ENCODE results near the gene C8G.

The C8G gene

DNA sequence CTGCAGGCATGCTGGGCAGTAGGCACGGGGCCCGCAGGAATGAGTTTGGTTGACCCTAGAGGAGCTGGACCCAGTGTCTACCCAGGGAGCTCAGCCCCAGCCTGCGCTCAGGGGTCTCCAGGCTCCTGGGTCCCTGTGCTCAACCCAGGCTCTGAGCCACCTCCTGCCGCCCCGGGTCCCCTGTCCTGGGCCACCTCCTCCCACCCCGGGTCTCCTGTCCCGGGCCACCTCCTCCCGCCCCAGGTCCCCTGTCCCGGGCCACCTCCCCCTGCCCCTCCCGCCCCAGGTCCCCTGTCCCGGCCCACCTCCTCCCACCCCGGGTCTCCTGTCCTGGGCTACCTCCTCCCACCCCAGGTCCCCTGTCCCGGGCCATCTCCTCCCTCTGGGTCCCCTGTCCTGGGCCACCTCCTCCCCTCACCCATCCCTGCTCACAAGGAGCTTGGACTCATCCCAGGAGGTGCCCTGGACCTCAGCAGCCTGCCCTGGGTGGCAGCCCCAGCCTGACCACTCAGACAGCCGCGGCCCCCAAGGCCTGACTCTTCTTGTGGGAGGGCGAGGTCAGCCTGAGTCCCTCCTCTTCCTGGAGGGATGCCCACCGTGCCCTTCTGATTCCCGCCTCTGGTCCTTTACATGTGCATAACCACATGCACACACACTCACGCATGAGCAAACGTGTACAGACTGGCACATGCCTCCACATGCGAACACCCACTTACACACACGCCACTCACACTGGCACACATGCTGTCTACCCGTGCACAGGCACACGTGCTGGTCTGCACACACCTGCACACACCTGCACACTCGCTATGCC lies 9.4 kb downstream of the C8G start:
- Histone ChIP-seq H3K9me3 (ENCODE audit: control insufficient read depth, low read length) (no peaks in the 10 kb centered on the region), H3K36me3 (ENCODE audit: control insufficient read depth, insufficient read depth, low read length) (no peaks in the 10 kb centered on the region), H3K4me3 (ENCODE audit: insufficient read depth, low read depth, low read length, poor library complexity, severe bottlenecking) (no peak overlapping the region), H3K27me3 (replicated peaks; ENCODE audit: control insufficient read depth, insufficient read depth, low read length, poor library complexity, severe bottlenecking) (no peaks in the 10 kb centered on the region), H3K27ac (ENCODE audit: insufficient read depth, low read length, poor library complexity, severe bottlenecking) (no peak overlapping the region), H3K4me1 (ENCODE audit: control insufficient read depth, insufficient read depth, low read length, poor library complexity, severe bottlenecking) (peaks cover 15% of the 10 kb centered on the region)
- DNase-seq = no peak

- H3K4me3 ChIP-seq (ENCODE audit: insufficient read depth, low read depth, low read length, poor library complexity, severe bottlenecking) = no peak overlapping the region
- H3K9me3 ChIP-seq (ENCODE audit: control insufficient read depth, low read length) = no peaks in the 10 kb centered on the region
- no peak overlapping the region for H3K27ac ChIP-seq (ENCODE audit: insufficient read depth, low read length, poor library complexity, severe bottlenecking)
- no peak for DNase-seq
- H3K36me3 ChIP-seq (ENCODE audit: control insufficient read depth, insufficient read depth, low read length) = no peaks in the 10 kb centered on the region
- peaks cover 18% of the 10 kb centered on the region for H3K4me1 ChIP-seq (ENCODE audit: control insufficient read depth, insufficient read depth, low read length, poor library complexity, severe bottlenecking)
- H3K27me3 ChIP-seq (replicated peaks; ENCODE audit: control insufficient read depth, insufficient read depth, low read length, poor library complexity, severe bottlenecking) = no peaks in the 10 kb centered on the region
These were observed 10.3 kb downstream of the C8G start for GRCh38 chr9:136955202-136955942.

DNA sequence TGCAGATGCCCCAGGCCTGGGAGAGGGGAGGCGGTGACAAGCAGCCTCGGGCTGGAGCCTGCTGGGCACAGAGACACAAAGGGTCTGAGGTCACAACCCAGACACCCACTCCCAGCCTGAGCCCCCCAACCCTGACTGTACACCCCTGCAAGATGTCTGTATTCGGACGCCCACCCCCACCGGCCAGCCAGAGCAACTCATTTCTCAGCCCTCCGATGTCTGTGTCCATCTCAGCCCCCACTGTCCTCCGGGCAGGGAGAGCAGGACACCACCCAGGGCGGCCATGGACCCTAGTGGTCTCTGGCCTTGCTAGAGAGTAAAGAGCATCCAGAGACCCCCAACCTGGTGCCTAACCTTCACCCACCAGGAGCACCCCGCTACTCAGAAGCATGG lies 10.9 kb downstream of the C8G start:
- Histone ChIP-seq H3K4me1 (ENCODE audit: control insufficient read depth, insufficient read depth, low read length, poor library complexity, severe bottlenecking) (peaks cover 20% of the 10 kb centered on the region), H3K9me3 (ENCODE audit: control insufficient read depth, low read length) (no peaks in the 10 kb centered on the region), H3K36me3 (ENCODE audit: control insufficient read depth, insufficient read depth, low read length) (no peaks in the 10 kb centered on the region), H3K27me3 (replicated peaks; ENCODE audit: control insufficient read depth, insufficient read depth, low read length, poor library complexity, severe bottlenecking) (no peaks in the 10 kb centered on the region), H3K27ac (ENCODE audit: insufficient read depth, low read length, poor library complexity, severe bottlenecking) (no peak overlapping the region), H3K4me3 (ENCODE audit: insufficient read depth, low read depth, low read length, poor library complexity, severe bottlenecking) (no peak overlapping the region)
- DNase-seq = no peak

- Histone ChIP-seq H3K27me3 (replicated peaks; ENCODE audit: control insufficient read depth, insufficient read depth, low read length, poor library complexity, severe bottlenecking) (no peaks in the 10 kb centered on the region), H3K4me3 (ENCODE audit: insufficient read depth, low read depth, low read length, poor library complexity, severe bottlenecking) (no peak overlapping the region), H3K4me1 (ENCODE audit: control insufficient read depth, insufficient read depth, low read length, poor library complexity, severe bottlenecking) (peaks cover 25% of the 10 kb centered on the region), H3K36me3 (ENCODE audit: control insufficient read depth, insufficient read depth, low read length) (no peaks in the 10 kb centered on the region), H3K27ac (ENCODE audit: insufficient read depth, low read length, poor library complexity, severe bottlenecking) (no peak overlapping the region), H3K9me3 (ENCODE audit: control insufficient read depth, low read length) (no peaks in the 10 kb centered on the region)
- no peak for DNase-seq
These were observed 11.6 kb downstream of the C8G start for GRCh38 chr9:136956604-136957003.

DNA sequence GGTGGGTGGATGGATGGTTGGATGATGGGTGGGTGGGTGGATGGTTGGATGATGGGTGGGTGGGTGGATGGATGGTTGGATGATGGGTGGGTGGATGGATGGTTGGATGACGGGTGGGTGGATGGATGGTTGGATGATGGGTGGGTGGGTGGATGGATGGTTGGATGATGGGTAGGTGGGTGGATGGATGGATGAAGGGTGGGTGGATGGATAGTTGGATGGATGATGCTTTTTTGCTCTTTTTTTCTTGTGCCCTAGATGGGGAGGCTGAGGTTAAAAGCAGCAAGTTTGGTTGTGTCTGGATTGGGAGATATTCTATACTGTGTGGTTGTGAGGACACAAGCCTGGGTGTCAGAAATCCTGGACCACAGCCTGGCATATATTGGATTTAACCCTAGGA lies 12.4 kb downstream of the C8G start:
- peaks cover 30% of the 10 kb centered on the region for H3K4me1 ChIP-seq (ENCODE audit: control insufficient read depth, insufficient read depth, low read length, poor library complexity, severe bottlenecking)
- H3K27ac ChIP-seq (ENCODE audit: insufficient read depth, low read length, poor library complexity, severe bottlenecking) = no peak overlapping the region
- H3K27me3 ChIP-seq (replicated peaks; ENCODE audit: control insufficient read depth, insufficient read depth, low read length, poor library complexity, severe bottlenecking) = no peaks in the 10 kb centered on the region
- DNase-seq = no peak
- no peaks in the 10 kb centered on the region for H3K9me3 ChIP-seq (ENCODE audit: control insufficient read depth, low read length)
- no peak overlapping the region for H3K4me3 ChIP-seq (ENCODE audit: insufficient read depth, low read depth, low read length, poor library complexity, severe bottlenecking)
- no peaks in the 10 kb centered on the region for H3K36me3 ChIP-seq (ENCODE audit: control insufficient read depth, insufficient read depth, low read length)

GRCh38 chr9:136957901-136958300 lies 12.9 kb downstream of the C8G start:
- Histone ChIP-seq H3K4me1 (ENCODE audit: control insufficient read depth, insufficient read depth, low read length, poor library complexity, severe bottlenecking) (peaks cover 31% of the 10 kb centered on the region), H3K36me3 (ENCODE audit: control insufficient read depth, insufficient read depth, low read length) (no peaks in the 10 kb centered on the region), H3K4me3 (ENCODE audit: insufficient read depth, low read depth, low read length, poor library complexity, severe bottlenecking) (no peak overlapping the region), H3K27me3 (replicated peaks; ENCODE audit: control insufficient read depth, insufficient read depth, low read length, poor library complexity, severe bottlenecking) (no peaks in the 10 kb centered on the region), H3K9me3 (ENCODE audit: control insufficient read depth, low read length) (no peaks in the 10 kb centered on the region), H3K27ac (ENCODE audit: insufficient read depth, low read length, poor library complexity, severe bottlenecking) (no peak overlapping the region)
- DNase-seq = no peak

GRCh38 chr9:136958473-136958872 lies 13.4 kb downstream of the C8G start:
- no peak for DNase-seq
- Histone ChIP-seq H3K4me3 (ENCODE audit: insufficient read depth, low read depth, low read length, poor library complexity, severe bottlenecking) (no peak overlapping the region), H3K36me3 (ENCODE audit: control insufficient read depth, insufficient read depth, low read length) (no peaks in the 10 kb centered on the region), H3K27ac (ENCODE audit: insufficient read depth, low read length, poor library complexity, severe bottlenecking) (no peak overlapping the region), H3K9me3 (ENCODE audit: control insufficient read depth, low read length) (no peaks in the 10 kb centered on the region), H3K27me3 (replicated peaks; ENCODE audit: control insufficient read depth, insufficient read depth, low read length, poor library complexity, severe bottlenecking) (no peaks in the 10 kb centered on the region), H3K4me1 (ENCODE audit: control insufficient read depth, insufficient read depth, low read length, poor library complexity, severe bottlenecking) (peaks cover 35% of the 10 kb centered on the region)

DNA sequence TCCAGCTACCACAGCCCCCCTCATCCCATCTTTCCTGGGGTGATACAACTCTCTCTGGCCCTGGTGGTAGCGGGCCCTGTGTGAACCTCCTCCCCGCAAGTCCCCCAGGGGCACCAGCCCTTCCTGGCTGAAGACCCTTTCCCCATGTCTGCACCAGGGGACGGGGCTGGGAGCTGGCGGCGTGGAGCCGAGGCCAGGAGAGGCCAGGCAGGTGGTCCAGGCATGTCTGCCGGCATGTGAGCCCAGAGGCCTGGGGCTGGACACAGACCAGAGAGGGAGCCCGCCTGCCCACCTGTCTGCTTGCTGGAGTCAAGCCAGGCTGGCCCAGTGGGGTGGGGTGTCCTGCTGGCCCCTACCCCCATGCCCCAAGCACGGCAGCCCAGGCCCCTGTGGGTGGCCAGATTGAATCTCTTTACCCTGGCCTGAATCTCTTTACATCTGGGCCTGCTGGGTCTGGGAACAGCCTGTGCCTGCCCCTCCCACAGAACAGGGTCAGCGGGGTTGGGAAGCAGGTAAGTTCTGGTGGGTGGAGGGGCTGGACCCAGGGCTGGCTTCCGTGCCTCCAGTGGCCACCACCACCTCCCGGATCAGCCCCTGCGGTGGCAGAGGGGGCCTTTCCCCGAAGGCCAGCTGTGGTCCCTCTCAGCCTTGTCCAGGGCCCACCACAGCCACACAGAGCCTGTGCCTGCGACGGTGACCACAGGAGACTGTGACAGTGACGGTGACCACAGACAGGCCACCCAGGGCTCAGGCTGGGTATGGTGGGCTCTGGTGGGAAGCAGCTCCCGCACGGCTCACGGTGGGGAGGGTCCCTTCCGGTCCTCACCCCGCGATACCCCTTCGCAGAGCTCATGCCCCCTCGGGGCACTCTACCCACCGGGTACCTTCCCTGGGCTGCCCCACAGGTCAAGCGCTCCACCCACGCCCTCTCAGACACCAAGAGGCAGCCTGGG lies 14.1 kb downstream of the C8G start:
- H3K27me3 ChIP-seq (replicated peaks; ENCODE audit: control insufficient read depth, insufficient read depth, low read length, poor library complexity, severe bottlenecking) = no peaks in the 10 kb centered on the region
- peaks cover 42% of the 10 kb centered on the region for H3K4me1 ChIP-seq (ENCODE audit: control insufficient read depth, insufficient read depth, low read length, poor library complexity, severe bottlenecking)
- H3K36me3 ChIP-seq (ENCODE audit: control insufficient read depth, insufficient read depth, low read length) = no peaks in the 10 kb centered on the region
- H3K9me3 ChIP-seq (ENCODE audit: control insufficient read depth, low read length) = no peaks in the 10 kb centered on the region
- DNase-seq = no peak
- peak overlapping the region; percentile 21 for H3K27ac ChIP-seq (ENCODE audit: insufficient read depth, low read length, poor library complexity, severe bottlenecking)
- no peak overlapping the region for H3K4me3 ChIP-seq (ENCODE audit: insufficient read depth, low read depth, low read length, poor library complexity, severe bottlenecking)

DNA sequence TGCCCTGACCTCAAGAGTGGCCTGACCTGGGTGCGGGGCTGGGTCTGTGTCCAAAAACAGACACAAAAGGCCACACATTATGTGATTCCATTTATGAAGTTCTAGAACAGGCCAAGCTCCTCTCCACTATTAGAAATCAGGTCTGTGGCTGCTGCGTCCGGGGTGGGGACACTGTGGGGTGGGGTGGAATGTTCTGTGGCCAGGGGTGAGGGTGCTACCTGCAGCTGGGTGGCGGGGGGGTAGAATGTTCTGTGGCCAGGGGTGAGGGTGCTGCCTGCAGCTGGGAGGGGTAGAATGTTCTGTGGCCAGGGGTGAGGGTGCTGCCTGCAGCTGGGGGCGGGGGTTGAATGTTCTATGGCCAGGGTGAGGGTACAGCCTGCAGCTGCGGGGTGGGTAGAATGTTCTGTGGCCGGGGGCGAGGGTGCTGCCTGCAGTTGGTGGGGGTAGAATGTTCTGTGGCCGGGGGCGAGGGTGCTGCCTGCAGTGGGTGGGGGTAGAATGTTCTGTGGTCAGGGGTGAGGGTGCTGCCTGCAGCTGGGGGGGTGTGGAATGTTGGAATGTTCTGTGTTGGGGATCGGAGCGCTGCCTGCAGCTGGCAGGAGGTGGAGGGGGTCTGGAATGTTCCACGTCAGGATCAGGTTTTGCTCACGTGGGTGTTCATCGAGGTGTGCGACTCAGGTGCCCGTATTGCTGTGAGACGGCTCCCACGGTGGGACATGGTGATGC lies 15.3 kb downstream of the C8G start:
- H3K4me3 ChIP-seq (ENCODE audit: insufficient read depth, low read depth, low read length, poor library complexity, severe bottlenecking) = no peak overlapping the region
- no peaks in the 10 kb centered on the region for H3K27me3 ChIP-seq (replicated peaks; ENCODE audit: control insufficient read depth, insufficient read depth, low read length, poor library complexity, severe bottlenecking)
- no peaks in the 10 kb centered on the region for H3K36me3 ChIP-seq (ENCODE audit: control insufficient read depth, insufficient read depth, low read length)
- peak in 2 of 3 donors; percentile 15 to 28 for DNase-seq
- H3K4me1 ChIP-seq (ENCODE audit: control insufficient read depth, insufficient read depth, low read length, poor library complexity, severe bottlenecking) = peaks cover 52% of the 10 kb centered on the region
- H3K9me3 ChIP-seq (ENCODE audit: control insufficient read depth, low read length) = no peaks in the 10 kb centered on the region
- peak overlapping the region; percentile 21 for H3K27ac ChIP-seq (ENCODE audit: insufficient read depth, low read length, poor library complexity, severe bottlenecking)

All from effector memory CD4-positive, alpha-beta T cell (primary cell).